ENCODE results near the gene ELAPOR1. TPM values are rescaled to one million over a fixed set of nuclear protein-coding genes. Genes with fewer than 3 reads are reported as not detected.

ELAPOR1 gene
- 7.3 and 15.2 TPM in 2 replicates for polyA plus RNA-seq (2014; cell fraction: cytosol; rRNA removed)
- polyA plus RNA-seq (2014; cell fraction: nucleus; rRNA removed): 5.7 and 19.4 TPM in 2 replicates

DNA sequence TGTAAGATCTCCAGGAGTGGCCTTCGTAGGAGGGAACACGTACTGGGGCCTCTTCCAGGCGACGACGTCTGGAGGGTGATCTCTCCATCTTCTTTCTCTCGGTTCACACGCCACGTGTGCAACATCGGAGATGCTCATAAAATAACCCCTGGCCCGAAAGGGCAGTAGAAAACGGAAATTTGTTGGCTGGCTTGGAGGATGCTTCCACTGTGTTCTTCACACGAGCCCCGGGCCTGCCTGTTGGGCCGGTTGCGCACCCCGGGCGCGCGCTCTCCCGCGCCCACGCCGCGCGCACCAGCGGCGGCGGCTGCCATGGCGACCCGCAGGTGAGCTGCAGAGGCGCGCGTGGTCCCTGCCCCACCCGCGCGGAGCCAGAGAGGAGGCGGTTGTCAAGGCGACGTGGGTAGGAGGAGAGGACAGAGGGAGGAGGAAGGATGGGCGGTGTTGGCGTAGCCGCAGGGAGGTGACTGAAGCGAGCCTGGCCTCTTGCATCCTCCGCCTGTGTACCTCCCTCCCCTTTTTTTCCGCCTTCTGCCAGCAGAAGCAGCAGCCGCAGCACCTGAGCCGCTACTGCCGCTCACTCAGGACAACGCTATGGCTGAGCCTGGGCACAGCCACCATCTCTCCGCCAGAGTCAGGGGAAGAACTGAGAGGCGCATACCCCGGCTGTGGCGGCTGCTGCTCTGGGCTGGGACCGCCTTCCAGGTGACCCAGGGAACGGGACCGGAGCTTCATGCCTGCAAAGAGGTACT is at the start of gene ELAPOR1:
Gene ELAPOR1, plus strand, starts transcription at position 526 of the 752 bp plus-strand sequence. Its CDS starts 69 bp downstream, at position 595.
- peak; percentile 80 for DNase-seq (ENCODE audit: low spot score)

DNA sequence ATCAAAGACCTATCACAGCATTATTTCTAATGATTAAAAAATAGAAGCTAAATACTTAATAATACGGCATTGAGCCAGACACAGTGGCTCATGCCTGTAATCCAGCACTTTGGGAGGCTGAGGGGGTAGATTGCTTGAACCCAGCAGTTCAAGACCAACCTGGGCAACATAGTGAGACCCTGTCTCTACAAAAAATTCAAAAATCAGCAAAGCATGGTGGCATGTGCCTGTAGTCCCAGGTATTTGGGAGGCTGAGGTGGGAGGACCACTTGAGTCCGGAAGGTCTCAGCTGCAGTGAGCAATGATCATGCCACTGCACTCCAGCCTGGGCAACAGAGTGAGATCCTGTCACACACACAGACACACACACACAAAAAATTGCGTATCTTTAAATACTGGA is 48.8 kb upstream of the ELAPOR1 start:
- no peak for DNase-seq (ENCODE audit: low spot score)

DNA sequence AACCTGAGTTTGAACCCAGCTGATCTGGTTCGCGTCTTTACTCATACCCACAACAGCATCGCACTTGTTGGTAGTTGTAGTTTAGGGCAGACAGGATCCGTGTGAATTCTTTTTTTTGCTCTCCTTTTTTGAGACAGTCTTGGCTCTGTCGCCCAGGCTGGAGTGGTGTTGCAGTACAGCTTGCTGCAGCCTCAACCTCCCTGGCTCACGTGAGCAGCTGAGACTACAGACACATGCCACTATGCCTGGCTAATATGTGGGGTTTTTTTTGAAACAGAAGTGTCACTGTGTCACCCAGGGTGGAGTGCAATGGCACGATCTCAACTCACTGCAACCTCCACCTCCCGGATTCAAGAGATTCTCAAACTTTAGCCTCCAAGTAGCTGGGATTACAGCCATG is 46.0 kb upstream of the ELAPOR1 start:
- DNase-seq (ENCODE audit: low spot score): no peak

DNA sequence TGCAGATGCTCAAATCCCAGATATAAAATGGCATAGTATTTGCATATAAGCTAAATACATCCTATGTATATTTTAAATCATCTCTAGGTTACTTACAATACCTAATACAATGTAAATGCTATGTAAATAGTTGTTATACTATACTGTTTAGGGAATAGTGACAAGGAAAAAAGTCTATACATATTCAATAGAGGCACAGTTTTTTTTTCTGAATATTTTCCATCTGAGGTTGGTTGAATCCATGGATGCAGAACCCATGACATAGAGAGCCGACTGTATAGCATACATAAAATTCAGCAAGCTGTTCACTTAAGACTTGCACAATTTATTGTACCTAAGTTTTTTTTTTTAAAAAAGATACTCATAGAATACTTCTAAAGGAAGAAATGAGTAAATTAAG is 44.6 kb upstream of the ELAPOR1 start:
- no peak for DNase-seq (ENCODE audit: low spot score)

GRCh38 chr1:109075531-109076490 is 38.1 kb upstream of the ELAPOR1 start, which contains the start of gene TAF13:
Gene TAF13 (minus strand): TSS chr1:109076003. CDS start chr1:109075947, 56 bp downstream.
- DNase-seq (ENCODE audit: low spot score): peak; percentile 96

- DNase-seq (ENCODE audit: low spot score): no peak
Observed at GRCh38 chr1:109078317-109078716, 35.6 kb upstream of the ELAPOR1 start.

- DNase-seq (ENCODE audit: low spot score): no peak
Observed at GRCh38 chr1:109079240-109079622, 34.7 kb upstream of the ELAPOR1 start.

DNA sequence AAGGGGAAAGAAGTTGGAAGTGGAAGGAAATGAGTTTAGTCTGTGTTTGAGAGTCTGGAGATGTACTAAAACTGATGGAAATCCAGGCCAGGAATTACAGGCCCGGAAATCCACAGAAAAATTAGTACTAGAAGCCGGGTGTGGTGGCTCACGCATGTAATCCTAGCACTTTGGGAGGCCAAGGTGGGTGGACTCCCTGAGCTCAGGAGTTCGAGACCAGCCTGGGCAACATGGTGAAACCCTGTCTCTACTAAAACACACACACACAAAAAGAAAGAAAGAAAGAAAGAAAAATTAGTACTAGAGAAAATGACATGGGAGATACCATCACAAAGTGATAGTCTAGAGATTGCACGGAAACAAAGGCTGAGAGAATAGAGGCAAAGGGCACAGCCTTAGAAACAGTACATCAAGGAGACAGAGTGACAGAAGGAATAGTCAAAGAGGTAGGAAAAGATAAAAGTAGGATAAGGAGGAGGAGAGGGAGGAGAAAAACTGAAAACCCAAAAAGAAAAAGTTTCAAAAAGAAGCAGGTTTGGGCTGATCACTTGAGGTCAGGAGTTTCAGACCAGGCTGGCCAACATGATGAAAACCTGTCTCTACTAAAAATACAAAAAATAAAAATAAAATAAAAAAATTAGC is 33.4 kb upstream of the ELAPOR1 start:
- no peak for DNase-seq (ENCODE audit: low spot score)

DNA sequence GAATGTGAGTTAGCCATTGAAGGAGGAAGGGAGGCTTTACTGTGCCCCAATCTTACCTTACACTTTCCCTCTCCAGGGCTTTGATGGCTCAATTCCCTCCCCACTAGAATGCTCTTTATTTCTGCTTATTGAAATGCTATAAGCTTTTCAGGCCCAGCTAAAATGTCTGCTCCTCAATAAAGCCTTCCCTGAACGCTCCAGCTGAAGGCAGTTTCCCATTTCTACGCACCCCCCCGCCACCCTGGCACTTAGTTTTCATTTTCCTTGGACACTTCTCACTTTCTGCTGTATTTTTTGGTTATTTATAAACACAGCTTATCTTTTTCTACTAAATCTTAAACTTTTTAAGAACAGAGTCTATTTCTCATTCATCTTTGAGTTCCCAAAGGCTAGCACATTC is 30.4 kb upstream of the ELAPOR1 start:
- DNase-seq (ENCODE audit: low spot score): no peak

- no peak for DNase-seq (ENCODE audit: low spot score)
Observed at GRCh38 chr1:109083923-109084322, 30.0 kb upstream of the ELAPOR1 start.

GRCh38 chr1:109084563-109085517 is 29.1 kb upstream of the ELAPOR1 start:
- no peak for DNase-seq (ENCODE audit: low spot score)

DNA sequence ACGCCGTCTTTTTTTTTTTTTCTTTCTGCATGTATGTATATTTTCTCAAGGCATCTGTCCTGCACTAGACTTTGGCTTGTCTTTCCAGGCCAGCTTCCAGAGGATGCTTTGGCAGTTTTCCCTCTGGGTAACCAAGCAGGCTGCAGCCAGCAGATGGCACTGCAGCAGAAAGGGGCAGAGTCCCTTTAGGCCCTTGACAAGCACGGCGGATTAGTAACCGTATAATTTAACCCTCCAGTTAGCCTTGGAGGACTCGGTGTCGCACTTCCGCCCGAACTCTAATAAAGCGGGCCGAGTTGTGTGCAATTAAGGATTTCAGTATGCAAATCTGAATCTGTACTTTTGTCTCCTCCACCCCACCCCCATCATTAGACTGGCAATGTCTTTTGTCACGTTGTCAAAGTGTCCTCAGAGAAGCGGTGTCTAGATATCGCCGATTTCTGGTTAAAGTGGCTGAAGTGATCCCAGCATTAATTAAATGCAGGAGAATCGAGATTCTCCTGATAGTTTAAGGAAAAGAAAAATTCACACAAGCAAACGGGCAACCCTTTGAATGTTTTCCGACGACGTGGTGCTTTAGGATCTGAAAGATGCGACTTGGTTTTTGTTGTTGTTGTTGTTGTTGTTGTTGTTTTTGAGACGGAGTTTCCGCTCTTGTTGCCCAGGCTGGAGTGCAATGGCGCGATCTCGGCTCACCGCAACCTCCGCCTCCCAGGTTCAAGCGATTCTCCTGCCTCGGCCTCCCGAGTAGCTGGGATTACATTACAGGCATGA is 24.5 kb upstream of the ELAPOR1 start:
- peak; percentile 70 for DNase-seq (ENCODE audit: low spot score)

- peak; percentile 90 for DNase-seq (ENCODE audit: low spot score)
Observed at GRCh38 chr1:109090196-109091077, 23.5 kb upstream of the ELAPOR1 start, which contains the start of gene TMEM167B. Gene TMEM167B (plus strand): TSS chr1:109090764. CDS start chr1:109090873, 109 bp downstream.

- peak; percentile 52 for DNase-seq (ENCODE audit: low spot score)
Observed at GRCh38 chr1:109091078-109091838, 22.7 kb upstream of the ELAPOR1 start.

- DNase-seq (ENCODE audit: low spot score): no peak
Observed at GRCh38 chr1:109091839-109092193, 22.1 kb upstream of the ELAPOR1 start.

DNA sequence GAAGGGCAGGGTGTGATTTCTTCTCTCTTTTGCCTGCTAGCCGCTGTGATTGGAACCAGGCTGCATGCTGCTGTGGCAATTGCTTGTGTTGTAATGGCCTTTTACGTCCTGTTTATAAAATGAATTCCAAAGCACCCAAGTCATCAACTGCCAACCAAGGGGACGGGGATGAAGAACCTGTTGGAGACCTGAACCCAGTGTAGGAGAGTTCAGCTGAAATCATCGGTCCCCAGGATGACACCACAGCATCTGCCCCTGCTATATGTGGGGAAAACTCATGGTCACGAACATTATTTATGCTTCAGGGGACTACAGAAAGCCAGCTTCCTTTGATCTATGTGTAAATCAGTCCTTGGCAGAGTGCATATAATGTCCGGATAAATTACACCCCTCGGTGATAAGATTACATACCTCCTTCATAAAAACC is 19.5 kb upstream of the ELAPOR1 start:
- no peak for DNase-seq (ENCODE audit: low spot score)

DNA sequence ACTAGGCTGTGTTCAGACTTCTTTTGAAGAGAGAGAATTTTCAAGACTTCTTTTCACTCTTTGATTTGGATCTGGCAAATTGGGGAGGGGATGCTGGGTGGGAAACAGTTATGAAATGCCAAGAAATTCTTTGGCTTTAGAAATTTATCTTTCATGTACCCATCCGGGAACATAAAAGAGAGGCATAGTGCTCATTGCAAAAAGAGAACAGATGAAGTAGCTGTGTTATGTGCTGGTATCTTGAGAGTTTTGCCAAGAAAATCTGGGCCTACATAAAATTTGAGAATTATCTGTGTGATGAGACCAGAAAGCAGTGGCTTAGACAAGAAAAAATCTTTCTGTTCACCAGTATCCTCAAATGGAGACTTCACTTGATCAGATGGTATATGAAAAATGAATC is 19.0 kb upstream of the ELAPOR1 start:
- DNase-seq (ENCODE audit: low spot score): no peak

GRCh38 chr1:109095631-109096030 is 18.3 kb upstream of the ELAPOR1 start:
- DNase-seq (ENCODE audit: low spot score): no peak

All from SK-N-DZ (cell line).